HepG2 (cell line): Measurements from ENCODE around the gene ARHGAP32.

Source experiments
- GABPA ChIP-seq, 2 experiments: IDR thresholded peaks; 2 replicates each; pipeline ENCODE4 v1.6.1; 2011 to 2016; ENCODE audit warnings: low read depth in 2 of 2, low read length in 1 of 2, missing biosample characterization in 1 of 2, missing genetic modification characterization in 1 of 2
- MAX ChIP-seq: IDR thresholded peaks from 2 replicates; pipeline ENCODE4 v1.6.1; 2012; ENCODE audit warnings: inconsistent platforms
- NFE2 ChIP-seq: sonication (generic); formaldehyde crosslinking; IDR thresholded peaks from 2 replicates; pipeline ENCODE4 v1.4.0; 2020; ENCODE audit warnings: missing genetic modification reagents
- ZNF790 ChIP-seq: sonication (generic); formaldehyde crosslinking; IDR thresholded peaks from 2 replicates; pipeline ENCODE4 v1.8.0; 2022; ENCODE audit warnings: missing genetic modification reagents, mild to moderate bottlenecking, borderline replicate concordance

- no peak for TF ChIP-seq MAX
- no peak for TF ChIP-seq GABPA (IDR thresholded peaks at IDR 0.05; ENCODE audit: low read depth, low read length)
- no peak for TF ChIP-seq GABPA (CRISPR knock-in tag; IDR thresholded peaks at IDR 0.05; ENCODE audit: low read depth)
- TF ChIP-seq ZNF790 (CRISPR knock-in tag) = no peak
- no peak for TF ChIP-seq NFE2
Measured at GRCh38 chr11:128916037-128916572, 276.0 kb downstream of the ARHGAP32 start.
